A549 (cell line): ENCODE results near the gene ZFP92. TPM values are rescaled to one million over a fixed set of nuclear protein-coding genes. Genes with fewer than 3 reads are reported as not detected.
"Not testable (repeated sequence)": the region's sequence is repeated elsewhere in the genome, so short reads cannot be mapped to it uniquely, and the experiment has no call there.

Experiments
- ATAC-seq, 2 experiments: fragments of 200-7000 bp in 1 of 2; fragments of >200 bp in 1 of 2; cut with Nextera tagmentation in 1 of 2; cut with Tn5 transposase in 1 of 2; 3 replicates each; pipeline versions ENCODE4 v1.8.0 to v1.9.1; 2018 to 2020; ENCODE audit warnings: mild to moderate bottlenecking in 1 of 2, moderate library complexity in 1 of 2
- CTCF ChIA-PET: fragments of 300-600 bp; sonication (Branson Sonifier 250); formaldehyde crosslinking; extraction: SDS; loops from one replicate; lab custom pipeline; 2021; ENCODE audit warnings: antibody characterized with exemption, inconsistent platforms; lab: Yijun Ruan, JAX
- POLR2A ChIA-PET: fragments of 350-600 bp; formaldehyde crosslinking; extraction: SDS; loops from one replicate; lab custom pipeline; 2021; ENCODE audit warnings: antibody characterized with exemption, inconsistent platforms; lab: Yijun Ruan, JAX
- DNase-seq, 2 experiments: peaks; one replicate each; pipeline versions ENCODE4 v3.0.0 to v3.0.0-alpha.2; 2011 to 2016; ENCODE audit warnings: low read depth in 1 of 2, low spot score in 1 of 2
- FAIRE-seq: peaks from 2 replicates; lab custom pipeline; 2011; peaks lifted over from hg19 to GRCh38; lab: Jason Lieb, UNC
- H3K27ac ChIP-seq, 2 experiments: fragments of >200 bp; sonication (Bioruptor Twin); formaldehyde crosslinking; 3 replicates each; pipeline ENCODE4 v1.5.1; 2016 to 2017
- H3K4me1 ChIP-seq: fragments of >200 bp; sonication (Bioruptor Twin); formaldehyde crosslinking; 3 replicates; pipeline ENCODE4 v1.6.1; 2016
- H3K4me2 ChIP-seq: fragments of >200 bp; sonication (Bioruptor Twin); formaldehyde crosslinking; 3 replicates; pipeline ENCODE4 v1.6.1; 2016
- H3K4me3 ChIP-seq: fragments of >200 bp; sonication (Bioruptor Twin); formaldehyde crosslinking; 3 replicates; pipeline ENCODE4 v1.5.1; 2016
- H3K9me3 ChIP-seq: fragments of >200 bp; sonication (Bioruptor Twin); formaldehyde crosslinking; 3 replicates; pipeline ENCODE4 v1.6.1; 2016
- BHLHE40 ChIP-seq: IDR thresholded peaks from 2 replicates; pipeline ENCODE4 v1.6.1; 2012; ENCODE audit warnings: low read depth, low read length, inconsistent platforms
- CBX2 ChIP-seq: fragments of 200-600 bp; sonication (generic); IDR thresholded peaks from 2 replicates; pipeline ENCODE4 v1.6.1; 2016; ENCODE audit warnings: low read depth, mild to moderate bottlenecking, borderline replicate concordance
- CBX8 ChIP-seq: fragments of 200-600 bp; sonication (generic); IDR thresholded peaks from 2 replicates; pipeline ENCODE4 v1.6.1; 2016
- E2F6 ChIP-seq: IDR thresholded peaks from 2 replicates; pipeline ENCODE4 v1.6.1; 2012; ENCODE audit warnings: low read depth, borderline replicate concordance
- GATA3 ChIP-seq: IDR thresholded peaks from 2 replicates; pipeline ENCODE4 v1.6.1; 2012; ENCODE audit warnings: borderline replicate concordance
- HOXA7 ChIP-seq: fragments of 250-450 bp; sonication (Bioruptor Pico); IDR thresholded peaks from 2 replicates; pipeline ENCODE4 v1.5.0; 2020; ENCODE audit warnings: mild to moderate bottlenecking, moderate library complexity
- HOXB13 ChIP-seq: fragments of 250-450 bp; sonication (Bioruptor Pico); IDR thresholded peaks from 2 replicates; pipeline ENCODE4 v1.5.0; 2020; ENCODE audit warnings: low read depth, mild to moderate bottlenecking, moderate library complexity
- JUNB ChIP-seq: fragments of >200 bp; sonication (Bioruptor Twin); formaldehyde crosslinking; IDR thresholded peaks from 2 replicates; pipeline ENCODE4 v1.6.1; 2016
- MAX ChIP-seq: IDR thresholded peaks from 2 replicates; pipeline ENCODE4 v1.6.1; 2012
- MAZ ChIP-seq: fragments of 150-350 bp; IDR thresholded peaks from 2 replicates; pipeline ENCODE4 v1.6.1; 2014; ENCODE audit warnings: antibody characterized with exemption, low read depth, low read length, borderline replicate concordance
- MYC ChIP-seq: IDR thresholded peaks from 2 replicates; pipeline ENCODE4 v1.6.1; 2012; ENCODE audit warnings: mild to moderate bottlenecking, inconsistent platforms, low read length, improper control_type of control experiment, borderline replicate concordance
- NR3C1 ChIP-seq: fragments of >200 bp; sonication (Bioruptor Twin); formaldehyde crosslinking; IDR thresholded peaks from 3 replicates; pipeline ENCODE4 v1.6.1; 2017
- POLR2A ChIP-seq: IDR thresholded peaks from 2 replicates; pipeline ENCODE4 v1.6.1; 2012; ENCODE audit warnings: mild to moderate bottlenecking, low read length
- POLR2AphosphoS2 ChIP-seq: conservative IDR thresholded peaks from 2 replicates; pipeline ENCODE4 v1.6.1; 2012; ENCODE audit warnings: low read length, improper control_type of control experiment, inconsistent platforms
- RAD21 ChIP-seq, 2 experiments: fragments of >200 bp in 1 of 2; sonication (Bioruptor Twin) in 1 of 2; formaldehyde crosslinking in 1 of 2; IDR thresholded peaks in 1 of 2; conservative IDR thresholded peaks in 1 of 2; 2 replicates in 1 of 2; 3 replicates in 1 of 2; pipeline ENCODE4 v1.6.1; 2012 to 2018; ENCODE audit warnings: inconsistent platforms in 1 of 2
- RCOR1 ChIP-seq: fragments of 150-350 bp; IDR thresholded peaks from 2 replicates; pipeline ENCODE4 v1.6.1; 2014; ENCODE audit warnings: antibody characterized with exemption, low read length, low read depth
- RNF2 ChIP-seq: fragments of 200-600 bp; sonication (generic); IDR thresholded peaks from 2 replicates; pipeline ENCODE4 v1.6.1; 2016; ENCODE audit warnings: low read depth, mild to moderate bottlenecking, antibody characterized with exemption, moderate library complexity, borderline replicate concordance
- SREBF2 ChIP-seq: fragments of 450-650 bp; IDR thresholded peaks from 2 replicates; pipeline ENCODE4 v1.6.1; 2014; ENCODE audit warnings: mild to moderate bottlenecking, moderate library complexity
- TP53 ChIP-seq: fragments of 250-450 bp; sonication (Bioruptor Pico); IDR thresholded peaks from 2 replicates; pipeline ENCODE4 v1.5.0; 2021; ENCODE audit warnings: mild to moderate bottlenecking, moderate library complexity
- WGBS: methylation state at CpG from one replicate; pipeline ENCODE4 v1.1.6; 2017; ENCODE audit errors: missing lambda C conversion rate; 5-methylcytosine and 5-hydroxymethylcytosine counted together
- polyA plus RNA-seq, 4 experiments: library from polyadenylated mRNA; depleted of rRNA in 3 of 4; stranded (reverse); fragments of >200 nt; fragmentation: RNase III in 1 of 4; extraction: RNeasy Plus Mini Kit Qiagen cat#74134 plus additional on column Dnase treatment in 1 of 4; gene quantifications; 2 replicates in 3 of 4; 3 replicates in 1 of 4; pipeline ENCODE4 v1.2.3, GENCODE V29; 2011 to 2017
- TF ChIP-seq, protein P1 (sequence below): IDR thresholded peaks from 2 replicates; pipeline ENCODE4 v1.6.1; 2012

The ZFP92 gene
- polyA plus RNA-seq, 2 of the 4 experiments (the other 2 are of a cell fraction): 0.47 to 0.70 TPM

- Histone ChIP-seq H3K9me3 (no peaks in the 10 kb centered on the region), H3K4me2 (no peak overlapping the region), H3K4me1 (no peaks in the 10 kb centered on the region), H3K27ac (no peak overlapping the region)
- DNase-seq: no peak
- CTCF ChIA-PET: no interaction called here
- POLR2A ChIA-PET: no interaction called here
- no peak for ATAC-seq
- 43% methylated on average over 5 of the region's 5 CpGs for WGBS
- no peak for FAIRE-seq
- no peak for TF ChIP-seq MAZ
- TF ChIP-seq, all 56 proteins: peak for 0
- no peak overlapping the region for H3K4me3 ChIP-seq
Measured at GRCh38 chrX:153387345-153387744, 23.9 kb upstream of the ZFP92 start.

DNA sequence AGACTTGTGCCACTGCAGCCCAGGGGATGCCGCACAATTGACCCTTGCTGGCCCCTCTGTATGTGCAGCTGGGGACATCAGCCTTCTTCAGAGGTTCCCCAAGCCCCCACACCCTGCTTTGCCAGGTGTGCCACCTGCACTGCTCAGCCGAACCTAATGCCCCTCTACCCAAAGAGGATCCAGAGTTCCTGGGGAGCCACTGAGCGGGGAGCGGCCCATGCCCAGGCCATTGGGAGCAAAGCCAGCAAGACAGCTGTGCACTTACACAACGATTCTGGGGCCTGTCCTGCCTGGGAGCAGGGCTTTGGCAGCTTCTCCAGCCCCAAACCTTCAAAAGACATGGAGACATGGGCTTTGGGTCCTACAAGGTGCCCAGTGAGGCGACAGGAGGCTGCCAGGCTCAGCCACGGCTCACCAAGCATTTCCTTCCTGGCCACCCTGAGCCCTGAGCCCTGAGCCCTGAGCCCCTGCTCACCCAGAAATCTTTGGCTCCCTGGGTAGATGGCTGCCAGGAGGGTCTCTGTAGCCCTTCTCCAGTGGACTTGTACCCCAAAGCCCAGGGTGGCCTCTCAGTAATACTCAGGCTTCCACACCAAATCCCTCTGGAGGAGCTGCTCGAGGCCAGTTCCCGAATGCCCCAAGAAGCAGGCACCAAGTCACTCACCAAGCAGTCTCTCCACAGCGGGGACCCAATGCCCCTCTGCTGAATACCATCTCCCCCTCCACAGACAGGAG, 23.1 kb upstream of the ZFP92 start:
- WGBS: 38% methylated on average over 4 of the region's 10 CpGs
- no peaks in the 10 kb centered on the region for H3K4me1 ChIP-seq
- ATAC-seq (peak in 1 of 2 experiments; percentile 34; a peak in 2 of 6 replicates), FAIRE-seq (no peak), DNase-seq (no peak)
- ChIA-PET POLR2A (no interaction called here), CTCF (no interaction called here)
- no peaks in the 10 kb centered on the region for H3K9me3 ChIP-seq
- no peak overlapping the region for H3K4me2 ChIP-seq
- H3K4me3 ChIP-seq: no peak overlapping the region
- no peak overlapping the region for H3K27ac ChIP-seq
- TF ChIP-seq CBX8 (no peak), JUNB (no peak), SREBF2 (no peak), HOXB13 (no peak), TP53 (CRISPR knock-in tag) (no peak), MAX (no peak), E2F6 (no peak), NR3C1 (no peak), BHLHE40 (no peak), RAD21 (conservative IDR thresholded peaks at IDR 0.05 in 1 of 2, IDR thresholded peaks at IDR 0.05 in 1 of 2) (no peak), RCOR1 (no peak), CBX2 (no peak), POLR2AphosphoS2 (no peak), GATA3 (no peak), HOXA7 (CRISPR knock-in tag) (no peak)
- TF ChIP-seq, protein P1, sequence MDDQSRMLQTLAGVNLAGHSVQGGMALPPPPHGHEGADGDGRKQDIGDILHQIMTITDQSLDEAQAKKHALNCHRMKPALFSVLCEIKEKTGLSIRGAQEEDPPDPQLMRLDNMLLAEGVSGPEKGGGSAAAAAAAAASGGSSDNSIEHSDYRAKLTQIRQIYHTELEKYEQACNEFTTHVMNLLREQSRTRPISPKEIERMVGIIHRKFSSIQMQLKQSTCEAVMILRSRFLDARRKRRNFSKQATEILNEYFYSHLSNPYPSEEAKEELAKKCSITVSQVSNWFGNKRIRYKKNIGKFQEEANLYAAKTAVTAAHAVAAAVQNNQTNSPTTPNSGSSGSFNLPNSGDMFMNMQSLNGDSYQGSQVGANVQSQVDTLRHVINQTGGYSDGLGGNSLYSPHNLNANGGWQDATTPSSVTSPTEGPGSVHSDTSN: no peak

DNA sequence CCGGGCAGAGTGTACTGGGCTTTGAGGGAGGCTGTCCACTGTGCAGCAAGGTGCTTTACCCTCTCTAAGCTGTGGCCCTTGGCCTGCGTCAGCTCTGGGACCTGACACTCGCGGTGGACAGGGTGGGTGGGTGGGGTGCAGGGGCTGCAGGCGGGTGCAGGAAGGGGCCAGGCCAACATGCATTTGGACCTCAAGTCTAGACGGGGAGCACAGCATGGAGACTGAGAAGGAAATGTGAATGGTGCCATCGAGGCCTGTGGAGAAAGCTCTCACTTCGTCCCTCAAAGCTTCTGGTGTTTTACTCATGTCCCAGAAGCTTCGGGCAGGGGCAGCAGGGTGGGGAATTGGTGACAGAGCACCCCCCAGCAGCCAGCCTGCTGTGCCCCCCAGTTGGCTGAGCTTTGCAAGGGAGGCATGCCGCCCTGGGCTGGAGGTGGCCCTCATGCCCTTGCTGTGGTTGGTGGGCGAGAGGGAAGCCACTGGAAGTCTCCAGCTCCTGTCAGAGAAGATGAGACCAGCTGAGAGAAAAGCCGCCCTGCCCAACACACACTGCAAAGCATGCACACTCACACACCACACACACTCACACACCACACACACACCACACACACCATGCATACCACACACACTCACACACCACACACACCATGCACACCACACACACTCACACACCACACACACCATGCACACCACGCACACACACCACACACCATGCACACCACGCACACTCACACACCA, 22.4 kb upstream of the ZFP92 start:
- no peaks in the 10 kb centered on the region for H3K9me3 ChIP-seq
- ChIA-PET CTCF (no interaction called here), POLR2A (no interaction called here)
- H3K4me1 ChIP-seq: no peaks in the 10 kb centered on the region
- no peak for DNase-seq
- no peak for FAIRE-seq
- ATAC-seq: 0 out of 6 replicates have a peak, but pooled peaks of 1 of the 2 experiments have one; percentile 49
- no peak for TF ChIP-seq TP53 (CRISPR knock-in tag)
- TF ChIP-seq POLR2A: no peak
- no peak for TF ChIP-seq GATA3
- TF ChIP-seq JUNB: no peak
- no peak for TF ChIP-seq HOXA7 (CRISPR knock-in tag)
- no peak for TF ChIP-seq RNF2
- no peak for TF ChIP-seq SREBF2
- no peak for TF ChIP-seq CBX8
- TF ChIP-seq MYC: no peak
- no peak for TF ChIP-seq POLR2AphosphoS2
- TF ChIP-seq RCOR1: no peak
- no peak overlapping the region for H3K4me3 ChIP-seq
- H3K4me2 ChIP-seq: no peak overlapping the region
- WGBS: 48% methylated on average over 6 of the region's 14 CpGs
- H3K27ac ChIP-seq: no peak overlapping the region

GRCh38 chrX:153389460-153389768, 21.9 kb upstream of the ZFP92 start:
- ATAC-seq, FAIRE-seq, H3K27ac ChIP-seq, H3K4me3 ChIP-seq, DNase-seq, H3K4me2 ChIP-seq, CTCF ChIA-PET, H3K9me3 ChIP-seq, H3K4me1 ChIP-seq, POLR2A ChIA-PET: not testable (repeated sequence)
- 65% methylated on average over 4 of the region's 6 CpGs for WGBS
